AG10803 (cell line): ENCODE results near the gene MAN2A2.

Experiments used
- DNase-seq: peaks from one replicate; pipeline ENCODE4 v3.0.0; 2010; ENCODE audit warnings: low read depth
- H3K4me3 ChIP-seq: 2 replicates; pipeline ENCODE4 v1.5.1; 2011; ENCODE audit warnings: mild to moderate bottlenecking, low read length, control low read depth
- CTCF ChIP-seq: conservative IDR thresholded peaks from 2 replicates; pipeline ENCODE4 v1.5.1; 2011; ENCODE audit warnings: mild to moderate bottlenecking, low read length, control low read depth, inconsistent platforms

The MAN2A2 gene

GRCh38 chr15:90929246-90930019 is 26.3 kb downstream of the MAN2A2 start:
- DNase-seq = no peak
- peak overlapping the region; percentile 71 for H3K4me3 ChIP-seq
- TF ChIP-seq CTCF = no peak

GRCh38 chr15:90930861-90931574 is 27.9 kb downstream of the MAN2A2 start:
- no peak for TF ChIP-seq CTCF
- DNase-seq = peak; percentile 37

DNA sequence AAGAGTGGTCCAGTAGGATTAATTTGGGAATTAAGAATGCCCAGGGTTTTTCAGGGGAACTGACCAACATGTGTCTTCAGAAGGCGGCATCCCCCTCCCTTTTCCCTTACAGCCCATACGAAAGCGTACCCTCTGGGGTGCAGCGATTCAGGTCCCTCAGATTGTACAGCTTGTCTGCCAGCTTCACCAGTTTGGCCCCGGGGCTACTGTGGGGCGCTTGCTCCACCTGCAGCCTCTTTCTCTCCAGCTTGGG is 28.4 kb downstream of the MAN2A2 start:
- peak overlapping the region; percentile 92 for H3K4me3 ChIP-seq
- DNase-seq = no peak
- no peak for TF ChIP-seq CTCF

More at GRCh38 chr15:90930861-90931574, 27.9 kb downstream of the MAN2A2 start:
- H3K4me3 ChIP-seq = peak overlapping the region; percentile 71

- peak; percentile 71 for TF ChIP-seq CTCF
- peak; percentile 78 for DNase-seq
- peak within 1 kb of the TSS; percentile 92 for H3K4me3 ChIP-seq
Measured at GRCh38 chr15:90931828-90932659, 28.9 kb downstream of the MAN2A2 start, which contains the start of gene HDDC3. Gene HDDC3 (minus strand): TSS chr15:90932549. CDS start chr15:90932540, 9 bp downstream.

DNA sequence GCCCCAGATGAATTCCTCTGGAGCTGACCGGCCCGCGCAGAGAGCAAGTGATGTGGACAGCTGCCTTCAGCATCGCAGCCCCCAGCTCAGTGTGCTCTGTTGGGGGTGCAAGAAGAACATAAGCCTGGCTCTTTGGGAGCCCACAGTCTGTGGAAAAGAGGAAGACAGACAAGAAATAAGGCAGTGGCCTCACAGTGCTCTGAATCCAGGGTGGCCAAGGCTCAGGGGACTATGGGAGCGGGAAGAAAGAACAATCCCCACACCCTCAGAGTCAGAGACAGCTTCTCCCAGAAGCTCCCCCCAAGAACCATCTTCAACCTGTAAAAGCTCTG is 29.5 kb downstream of the MAN2A2 start:
- no peak overlapping the region for H3K4me3 ChIP-seq
- no peak for DNase-seq

GRCh38 chr15:90933301-90933700 is 30.2 kb downstream of the MAN2A2 start:
- TF ChIP-seq CTCF = no peak
- H3K4me3 ChIP-seq = no peak overlapping the region
- no peak for DNase-seq

More for the DNA sequence above, 29.5 kb downstream of the MAN2A2 start:
- no peak for TF ChIP-seq CTCF
